Aorta (tissue), 5 donors: ENCODE measurements around the gene IGF2BP1. TPM values are rescaled to one million over a fixed set of nuclear protein-coding genes. Genes with fewer than 3 reads are reported as not detected.

ENCODE experiments used
- ATAC-seq: fragments of 200-7000 bp; cut with Tn5 transposase; one replicate; pipeline ENCODE4 v1.9.1; 2022; ENCODE audit warnings: moderate library complexity; ENCODE audit not compliant: low FRiP score
- DNase-seq, 2 donors: peaks; one replicate each; pipeline ENCODE4 v3.0.0-alpha.2; 2020
- H3K27ac ChIP-seq, 2 donors: one replicate each; pipeline ENCODE4 v1.5.1; 2013; ENCODE audit warnings: low read length in 2 of 2, mild to moderate bottlenecking in 2 of 2, moderate library complexity in 2 of 2, control low read depth in 1 of 2, inconsistent platforms in 1 of 2, low read depth in 1 of 2
- H3K27me3 ChIP-seq, 2 donors: one replicate each; pipeline ENCODE4 v1.6.1; 2013; ENCODE audit warnings: control low read depth in 1 of 2, low read length in 1 of 2, mild to moderate bottlenecking in 1 of 2, moderate library complexity in 1 of 2; ENCODE audit not compliant: insufficient read depth in 2 of 2, control insufficient read depth in 1 of 2
- H3K36me3 ChIP-seq, 2 donors: one replicate each; pipeline ENCODE4 v1.6.1; 2013; ENCODE audit warnings: control low read depth in 1 of 2, low read length in 1 of 2, mild to moderate bottlenecking in 1 of 2; ENCODE audit not compliant: insufficient read depth in 2 of 2, control insufficient read depth in 1 of 2
- H3K4me1 ChIP-seq, 2 donors: one replicate each; pipeline ENCODE4 v1.6.1; 2013; ENCODE audit warnings: low read length in 2 of 2, control low read depth in 1 of 2, mild to moderate bottlenecking in 1 of 2, moderate library complexity in 1 of 2; ENCODE audit not compliant: insufficient read depth in 2 of 2, control insufficient read depth in 1 of 2
- H3K4me3 ChIP-seq, 2 donors: one replicate each; pipeline ENCODE4 v1.5.1; 2013; ENCODE audit warnings: low read length in 2 of 2, control low read depth in 1 of 2, mild to moderate bottlenecking in 1 of 2
- H3K9me3 ChIP-seq: one replicate; pipeline ENCODE4 v1.6.1; 2013; ENCODE audit warnings: mild to moderate bottlenecking, low read length; ENCODE audit not compliant: control insufficient read depth
- WGBS, 2 donors: extraction: QIAGEN DNeasy Blood & Tissue Kit; methylation state at CpG; one replicate each; pipeline ENCODE4 v1.1.7; 2013; 5-methylcytosine and 5-hydroxymethylcytosine counted together
- intact Hi-C, 2 donors: fragments of 100-400 bp; cut with DNase I; formaldehyde crosslinking; loops; one replicate each; pipeline versions ENCODE4 v1.14.2 to v1.15.0; 2022
- polyA plus RNA-seq, 2 donors: library from polyadenylated mRNA; stranded (reverse); fragments of 200-250 nt; gene quantifications; one replicate each; pipeline ENCODE4 v1.2.3, GENCODE V29; 2013
- total RNA-seq, 2 donors: library from RNA; stranded (reverse); fragmentation: NEBNext Ultra II Directional; extraction: Animal tissue kit (Norgen Biotek cat#: 25700); gene quantifications; one replicate each; pipeline ENCODE4 v1.2.1, GENCODE V29; 2021
- donor health status: healthy with polysubstance abuse.
- donor health status: Bipolar disorder and iron deficiency.
- donor health status: DM: no; HTN: no; CAD: no.
- donor health status: DM: no; HTN: no; CAD: no.
- donor health status: DM: yes; HTN: yes; CAD: no.

IGF2BP1 gene
- total and polyA plus RNA-seq, 4 donors, result 0.13 to 0.29 TPM; not detected in 2

DNA sequence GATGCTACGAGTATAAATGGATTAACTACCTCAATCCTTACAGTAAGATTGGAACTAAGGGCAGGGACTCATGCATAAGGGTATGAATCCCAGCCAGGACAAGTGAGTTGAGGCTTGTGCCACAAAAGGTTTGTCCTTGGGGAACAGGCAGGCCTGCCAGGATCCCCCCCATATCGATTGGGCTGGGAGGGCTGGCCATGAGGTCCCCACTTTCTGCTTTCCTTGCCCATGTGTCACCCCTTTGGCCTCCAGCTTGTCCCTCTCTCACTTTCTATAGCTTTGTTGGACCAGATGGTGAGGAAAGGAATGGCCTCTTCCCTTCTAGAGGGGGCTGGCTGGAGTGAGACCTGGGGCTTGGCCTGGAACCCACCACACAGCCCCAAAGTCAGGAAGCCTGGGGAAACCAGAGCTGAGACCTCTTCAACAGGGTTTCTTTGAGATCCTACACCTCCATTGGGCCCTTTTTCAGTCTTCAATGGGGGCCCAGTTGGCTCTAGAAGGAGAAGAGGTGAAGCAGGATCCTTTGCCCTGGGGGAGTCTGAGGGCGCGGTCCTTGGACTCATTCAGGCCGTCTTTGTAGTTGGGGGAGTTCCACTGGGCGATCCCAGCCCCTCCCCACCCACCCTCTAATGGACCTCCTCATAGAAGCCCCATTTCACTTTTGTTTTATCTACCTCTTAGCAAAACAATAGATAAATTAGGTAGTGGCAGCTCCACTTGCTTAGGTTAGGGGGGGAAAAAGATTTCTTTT lies 57.3 kb downstream of the IGF2BP1 start:
- intact Hi-C loops, result no loop called here
- Histone ChIP-seq H3K27ac (no peak overlapping the region), H3K36me3 (no peaks in the 10 kb centered on the region), H3K4me1 (no peaks in the 10 kb centered on the region), H3K27me3 (no peaks in the 10 kb centered on the region), H3K9me3 (no peaks in the 10 kb centered on the region), H3K4me3 (no peak overlapping the region)
- DNase-seq, result no peak
- 85 to 89% methylated on average over 6 of the region's 6 CpGs for WGBS, 2 donors
- no peak for ATAC-seq

DNA sequence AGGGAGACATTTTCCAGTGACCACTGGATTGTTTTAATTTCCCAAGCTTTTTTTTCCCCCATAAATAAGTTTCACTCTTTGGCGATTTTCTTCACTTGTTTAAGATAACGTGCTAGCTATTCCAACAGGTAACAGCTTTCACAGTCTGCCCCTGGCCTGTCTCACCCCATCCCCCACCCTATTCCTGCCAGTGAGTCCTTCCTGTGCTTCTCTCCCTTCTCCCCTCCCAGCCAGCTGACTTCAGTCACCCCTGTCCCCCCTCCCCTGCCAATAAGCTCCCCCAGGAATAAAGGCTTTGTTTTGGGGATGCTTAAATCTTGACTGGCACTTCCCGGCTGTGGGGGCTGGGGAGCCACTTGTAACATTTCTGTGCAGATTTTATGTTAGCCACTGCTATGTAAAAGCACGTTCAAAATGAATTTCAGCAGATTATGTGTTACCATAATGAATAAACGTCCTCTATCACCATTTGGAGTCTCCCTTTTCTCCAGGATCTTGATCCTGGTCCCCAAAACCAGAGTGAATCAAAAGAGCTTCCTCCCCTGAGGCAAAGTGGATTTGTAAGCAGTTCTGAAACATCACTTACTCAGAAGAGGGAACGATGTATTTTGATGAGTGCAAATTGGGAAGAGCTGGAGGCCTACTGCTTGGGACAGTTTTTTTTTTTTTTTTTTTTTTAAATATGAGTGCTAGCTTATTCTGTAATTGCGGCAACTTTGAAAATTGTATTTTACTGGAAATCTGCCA lies 58.2 kb downstream of the IGF2BP1 start:
- Histone ChIP-seq H3K36me3 (no peaks in the 10 kb centered on the region), H3K4me1 (no peaks in the 10 kb centered on the region), H3K27ac (no peak overlapping the region), H3K9me3 (no peaks in the 10 kb centered on the region), H3K27me3 (no peaks in the 10 kb centered on the region), H3K4me3 (no peak overlapping the region)
- WGBS, 2 donors, result 69 to 72% methylated on average over 7 of the region's 7 CpGs
- DNase-seq, result no peak
- ATAC-seq, result no peak
- intact Hi-C loops, result no loop called here

DNA sequence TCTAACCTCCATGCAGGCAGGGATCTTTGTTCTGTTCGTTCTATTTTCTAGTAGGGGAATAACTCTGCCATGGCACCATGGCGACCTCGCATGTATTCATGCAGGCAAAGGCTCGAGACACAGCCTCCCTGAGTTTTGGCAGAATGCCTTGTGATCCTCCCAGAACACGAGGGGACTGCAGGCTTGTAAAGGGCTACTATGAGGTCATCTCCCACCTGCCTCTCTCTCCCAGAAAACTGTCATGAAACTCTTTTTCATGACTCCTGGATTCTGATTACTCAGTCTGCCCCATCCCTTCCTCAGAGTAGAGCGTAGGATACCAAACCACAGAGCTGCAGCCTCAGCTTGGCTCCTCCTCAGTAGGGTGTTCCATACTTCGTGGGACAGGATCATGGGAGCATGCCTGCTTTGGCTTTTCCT lies 64.3 kb downstream of the IGF2BP1 start:
- H3K4me1 ChIP-seq, result no peaks in the 10 kb centered on the region
- DNase-seq (no peak), ATAC-seq (no peak)
- no peaks in the 10 kb centered on the region for H3K9me3 ChIP-seq
- no peaks in the 10 kb centered on the region for H3K36me3 ChIP-seq
- 56 to 57% methylated on average over 7 of the region's 7 CpGs for WGBS, 2 donors
- intact Hi-C loops, result no loop called here
- H3K27me3 ChIP-seq, result no peaks in the 10 kb centered on the region
- no peak overlapping the region for H3K27ac ChIP-seq
- H3K4me3 ChIP-seq, result no peak overlapping the region

DNA sequence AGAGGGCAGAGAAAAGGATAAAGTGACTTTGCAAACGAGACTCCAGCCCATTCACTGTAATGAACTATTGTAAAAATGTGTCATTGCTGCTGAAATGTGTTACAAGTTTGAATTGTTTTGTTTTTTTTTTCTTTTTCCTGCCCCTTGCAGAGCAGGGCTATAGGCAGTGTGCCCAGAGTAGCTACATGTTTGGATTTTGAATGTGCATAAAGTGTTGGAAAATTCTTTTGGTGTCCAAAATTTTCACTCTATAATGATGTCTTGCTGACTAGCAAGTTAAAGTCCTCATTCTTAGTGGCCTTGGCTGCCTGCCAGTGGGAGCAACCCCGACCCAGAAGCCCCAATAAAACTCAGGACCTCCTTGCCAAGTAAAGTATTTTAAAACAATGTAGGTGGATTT lies 66.5 kb downstream of the IGF2BP1 start:
- Histone ChIP-seq H3K4me3 (no peak overlapping the region), H3K36me3 (no peaks in the 10 kb centered on the region), H3K9me3 (no peaks in the 10 kb centered on the region), H3K4me1 (no peaks in the 10 kb centered on the region), H3K27me3 (no peaks in the 10 kb centered on the region), H3K27ac (no peak overlapping the region)
- ATAC-seq, result no peak
- no peak for DNase-seq
- 0 to 3% methylated on average over 2 of the region's 2 CpGs for WGBS, 2 donors
- intact Hi-C loops, result no loop called here

DNA sequence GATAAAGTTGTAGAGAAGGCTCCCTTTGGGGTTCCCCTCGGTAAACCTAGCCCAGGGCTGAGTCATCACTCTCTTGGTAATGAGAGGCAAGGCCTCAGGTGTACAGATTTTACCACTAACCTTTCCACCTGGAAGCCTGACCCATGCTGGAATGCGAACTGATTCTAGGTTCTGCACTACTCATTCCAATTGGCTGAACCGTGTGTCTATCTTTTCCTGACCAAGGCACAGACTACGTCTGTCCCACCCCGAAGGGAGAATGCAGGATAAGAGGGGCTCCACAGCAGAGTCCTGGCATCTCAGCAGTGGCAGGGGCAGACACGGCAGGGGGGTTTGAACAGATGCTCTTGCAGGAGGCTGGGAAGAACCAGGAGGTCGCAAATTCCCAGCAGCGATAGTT lies 70.0 kb downstream of the IGF2BP1 start:
- Histone ChIP-seq H3K4me1 (no peaks in the 10 kb centered on the region), H3K9me3 (no peaks in the 10 kb centered on the region), H3K4me3 (no peak overlapping the region), H3K27ac (no peak overlapping the region), H3K36me3 (no peaks in the 10 kb centered on the region), H3K27me3 (no peaks in the 10 kb centered on the region)
- WGBS, 2 donors, result 79 to 80% methylated on average over 8 of the region's 8 CpGs
- DNase-seq (no peak), ATAC-seq (no peak)
- intact Hi-C loops, result no loop called here

DNA sequence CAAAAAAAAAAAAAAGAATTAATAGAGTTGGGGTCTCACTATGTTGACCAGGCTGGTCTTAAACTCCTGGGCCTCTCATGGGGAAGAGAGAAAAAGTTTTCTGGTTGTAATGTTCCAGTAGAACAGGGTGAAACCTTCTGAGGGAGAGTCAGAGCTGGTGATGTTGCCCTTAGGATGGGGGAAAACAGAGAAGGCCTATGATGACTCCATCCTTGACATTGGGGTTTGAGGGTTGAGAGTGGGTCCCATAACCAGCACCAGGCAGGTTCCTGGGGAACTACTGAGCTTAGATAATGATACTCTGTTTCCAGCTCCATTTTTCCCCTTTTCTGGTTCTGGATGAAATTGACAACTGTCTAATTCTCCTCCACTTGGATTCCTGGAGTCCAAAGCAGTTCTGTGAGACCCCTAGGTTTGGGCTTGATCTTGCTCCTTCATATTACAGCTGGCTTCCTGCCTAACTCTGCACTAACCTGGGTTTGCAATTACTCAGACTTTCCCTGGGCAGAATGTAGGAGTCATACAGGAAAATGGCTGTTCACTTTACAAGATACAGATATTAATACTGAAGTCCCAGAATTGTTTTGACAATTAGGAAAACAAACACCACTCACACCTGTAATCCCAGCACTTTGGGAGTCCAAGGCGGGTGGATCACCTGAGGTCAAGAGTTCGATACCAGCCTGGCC lies 72.5 kb downstream of the IGF2BP1 start:
- H3K4me1 ChIP-seq, result no peaks in the 10 kb centered on the region
- no peaks in the 10 kb centered on the region for H3K36me3 ChIP-seq
- DNase-seq, result no peak
- intact Hi-C loops, result no loop called here
- 88 to 97% methylated on average over 2 of the region's 2 CpGs for WGBS, 2 donors
- ATAC-seq, result no peak
- no peaks in the 10 kb centered on the region for H3K9me3 ChIP-seq
- H3K27ac ChIP-seq, result no peak overlapping the region
- no peaks in the 10 kb centered on the region for H3K27me3 ChIP-seq
- no peak overlapping the region for H3K4me3 ChIP-seq

DNA sequence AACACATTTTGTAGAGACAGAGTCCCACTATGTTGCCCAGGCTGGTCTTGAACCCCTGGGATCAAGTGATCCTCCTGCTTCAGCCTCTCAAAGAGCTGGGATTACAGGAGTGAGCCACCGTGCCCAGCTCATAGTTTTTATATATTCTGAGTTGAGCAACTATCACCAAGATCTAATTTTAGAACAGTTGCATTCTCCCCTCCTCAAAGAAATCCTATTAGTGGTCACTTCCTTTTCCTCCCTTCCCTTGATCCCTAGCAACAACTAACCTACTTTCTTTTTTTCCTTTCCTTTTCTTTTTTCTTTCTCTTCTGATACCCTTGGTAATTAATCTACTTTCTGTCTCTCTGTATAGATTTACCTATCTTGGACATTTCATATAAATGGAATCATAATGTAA lies 73.9 kb downstream of the IGF2BP1 start:
- Histone ChIP-seq H3K36me3 (no peaks in the 10 kb centered on the region), H3K27me3 (no peaks in the 10 kb centered on the region), H3K27ac (no peak overlapping the region), H3K4me1 (no peaks in the 10 kb centered on the region), H3K4me3 (no peak overlapping the region), H3K9me3 (no peaks in the 10 kb centered on the region)
- intact Hi-C loops, result no loop called here
- ATAC-seq (no peak), DNase-seq (no peak)
- 11 to 23% methylated on average over 1 of the region's 1 CpG for WGBS, 2 donors

DNA sequence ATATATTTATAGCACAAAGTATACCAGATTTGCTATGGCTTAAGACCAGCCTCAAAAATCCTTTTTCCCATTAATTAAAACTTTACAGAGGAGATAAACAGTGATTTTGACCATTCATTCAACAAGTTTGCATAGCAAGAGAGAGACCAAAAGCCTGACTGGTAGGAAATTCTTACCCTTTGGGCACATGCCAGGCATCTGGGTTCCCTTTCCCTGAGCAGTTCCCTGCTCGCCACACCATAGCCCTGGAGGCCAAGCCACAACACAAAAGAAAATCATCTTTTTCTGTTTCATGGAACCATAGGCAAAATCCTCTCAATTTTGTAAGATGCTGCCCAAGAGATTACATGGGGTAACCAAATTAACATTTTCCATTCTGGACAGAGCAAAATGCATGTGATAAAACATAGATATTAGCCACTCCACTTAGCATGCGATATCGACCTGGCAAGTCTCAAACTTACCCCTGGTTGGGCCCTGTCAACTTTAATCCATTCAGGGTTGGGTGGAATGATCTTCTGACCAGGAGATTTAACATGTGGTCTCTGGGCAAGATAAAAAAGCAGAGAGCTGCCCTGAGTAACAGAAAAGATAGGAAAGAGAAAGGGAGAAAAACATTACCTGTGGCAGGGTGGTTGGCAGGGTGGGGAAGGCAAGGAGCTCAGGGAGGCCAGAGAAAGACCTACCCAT lies 77.8 kb downstream of the IGF2BP1 start:
- no peak for ATAC-seq
- no peak overlapping the region for H3K4me3 ChIP-seq

More for the DNA sequence above, 77.8 kb downstream of the IGF2BP1 start:
- Histone ChIP-seq H3K9me3 (peaks cover 3% of the 10 kb centered on the region), H3K27ac (no peak overlapping the region), H3K27me3 (peaks cover 0 to 3% of the 10 kb centered on the region in 2 donors), H3K4me1 (no peaks in the 10 kb centered on the region), H3K36me3 (no peaks in the 10 kb centered on the region)
- no peak for DNase-seq
- WGBS, 2 donors, result 73 to 80% methylated on average over 3 of the region's 3 CpGs
- intact Hi-C loops, result no loop called here
